IMR-90 (cell line): ENCODE data around the gene NR2F1. TPM values are rescaled to one million over a fixed set of nuclear protein-coding genes. Genes with fewer than 3 reads are reported as not detected.

Source experiments
- ATAC-seq: fragments of 200-7000 bp; cut with Tn5 transposase; 2 replicates; pipeline ENCODE4 v1.9.1; 2020; ENCODE audit warnings: low read depth, mild to moderate bottlenecking, moderate library complexity
- BruUV-seq: library from RNA; stranded (reverse); fragments of 400-500 nt; replicated peaks from 2 replicates; lab custom pipeline; 2021; lab: Mats Ljungman, UMichigan
- CTCF ChIA-PET: fragments of 300-600 bp; formaldehyde crosslinking; extraction: SDS; loops from one replicate; lab custom pipeline; 2021; ENCODE audit warnings: antibody characterized with exemption; lab: Yijun Ruan, JAX
- POLR2A ChIA-PET: fragments of 300-600 bp; sonication (Branson Sonifier 250); formaldehyde crosslinking; loops from one replicate; lab custom pipeline; 2022; ENCODE audit warnings: antibody characterized with exemption; ENCODE audit not compliant: unreplicated experiment; lab: Charles Lee
- DNase-seq: peaks from one replicate; pipeline ENCODE4 v3.0.0; 2013
- H2AFZ ChIP-seq: replicated peaks from 2 replicates; pipeline ENCODE3; 2013; ENCODE audit warnings: low read length, mild to moderate bottlenecking; ENCODE audit not compliant: poor library complexity
- H2AK5ac ChIP-seq: 2 replicates; pipeline ENCODE4 v1.6.1; 2013; ENCODE audit warnings: low read depth, low read length, inconsistent platforms
- H2AK9ac ChIP-seq: replicated peaks from 2 replicates; pipeline ENCODE3; 2013; ENCODE audit warnings: mild to moderate bottlenecking, low read depth, low read length, moderate library complexity; ENCODE audit not compliant: poor library complexity
- H2BK120ac ChIP-seq: 2 replicates; pipeline ENCODE4 v1.6.1; 2013; ENCODE audit warnings: low read depth, low read length, inconsistent platforms
- H2BK15ac ChIP-seq: 3 replicates; pipeline ENCODE4 v1.6.1; 2013; ENCODE audit warnings: low read depth, low read length, inconsistent platforms
- H2BK20ac ChIP-seq: 2 replicates; pipeline ENCODE4 v1.6.1; 2013; ENCODE audit warnings: low read depth, mild to moderate bottlenecking, inconsistent platforms, low read length, moderate library complexity
- H2BK5ac ChIP-seq: 2 replicates; pipeline ENCODE4 v1.6.1; 2013; ENCODE audit warnings: mild to moderate bottlenecking, low read depth, low read length, inconsistent platforms; ENCODE audit not compliant: poor library complexity, severe bottlenecking
- H3K14ac ChIP-seq: replicated peaks from 2 replicates; pipeline ENCODE4 v1.6.1; 2013; ENCODE audit warnings: low read depth, low read length, inconsistent platforms
- H3K18ac ChIP-seq: 2 replicates; pipeline ENCODE4 v1.6.1; 2013; ENCODE audit warnings: low read depth, low read length, control low read depth
- H3K23ac ChIP-seq: 2 replicates; pipeline ENCODE4 v1.6.1; 2013; ENCODE audit warnings: low read depth, low read length, inconsistent platforms
- H3K27ac ChIP-seq: 2 replicates; pipeline ENCODE4 v1.5.1; 2013; ENCODE audit warnings: mild to moderate bottlenecking, control low read depth, low read length; ENCODE audit not compliant: insufficient read depth
- H3K27me3 ChIP-seq: 2 replicates; pipeline ENCODE4 v1.6.1; 2013; ENCODE audit warnings: low read length; ENCODE audit not compliant: control insufficient read depth, insufficient read depth
- H3K36me3 ChIP-seq: 2 replicates; pipeline ENCODE4 v1.6.1; 2013; ENCODE audit warnings: low read length, mixed read lengths; ENCODE audit not compliant: control insufficient read depth, insufficient read depth
- H3K4ac ChIP-seq: 2 replicates; pipeline ENCODE4 v1.6.1; 2013; ENCODE audit warnings: low read depth, low read length, inconsistent platforms
- H3K4me1 ChIP-seq: 2 replicates; pipeline ENCODE4 v1.6.1; 2013; ENCODE audit warnings: low read length, mixed read lengths; ENCODE audit not compliant: control insufficient read depth, insufficient read depth
- H3K4me2 ChIP-seq: 2 replicates; pipeline ENCODE4 v1.6.1; 2013; ENCODE audit warnings: low read depth, mild to moderate bottlenecking, control low read depth, low read length, moderate library complexity
- H3K4me3 ChIP-seq: 2 replicates; pipeline ENCODE4 v1.5.1; 2013; ENCODE audit warnings: low read depth, mild to moderate bottlenecking, control low read depth, low read length, moderate library complexity; ENCODE audit not compliant: insufficient read depth
- H3K56ac ChIP-seq: 2 replicates; pipeline ENCODE4 v1.6.1; 2013; ENCODE audit warnings: low read length, inconsistent platforms; ENCODE audit not compliant: insufficient read depth; ENCODE audit errors: extremely low read depth
- H3K79me1 ChIP-seq, 2 experiments: 2 replicates each; pipeline ENCODE4 v1.6.1; 2013; ENCODE audit warnings: low read length in 2 of 2, inconsistent platforms in 1 of 2, low read depth in 1 of 2
- H3K9ac ChIP-seq: 2 replicates; pipeline ENCODE4 v1.6.1; 2013; ENCODE audit warnings: low read depth, low read length, control low read depth
- H3K9me1 ChIP-seq: 2 replicates; pipeline ENCODE4 v1.6.1; 2013; ENCODE audit warnings: low read length, inconsistent platforms; ENCODE audit not compliant: insufficient read depth
- H3K9me3 ChIP-seq: 2 replicates; pipeline ENCODE4 v1.6.1; 2013; ENCODE audit warnings: low read length; ENCODE audit not compliant: control insufficient read depth, insufficient read depth
- H4K20me1 ChIP-seq: 2 replicates; pipeline ENCODE4 v1.6.1; 2013; ENCODE audit warnings: low read length, inconsistent platforms; ENCODE audit not compliant: insufficient read depth
- H4K5ac ChIP-seq: 2 replicates; pipeline ENCODE4 v1.6.1; 2013; ENCODE audit warnings: mild to moderate bottlenecking, low read depth, low read length, control low read depth
- H4K8ac ChIP-seq, 2 experiments: 2 replicates each; pipeline ENCODE4 v1.6.1; 2013; ENCODE audit warnings: low read depth in 2 of 2, low read length in 2 of 2, control low read depth in 1 of 2, inconsistent platforms in 1 of 2
- H4K91ac ChIP-seq: 2 replicates; pipeline ENCODE4 v1.6.1; 2013; ENCODE audit warnings: low read depth, low read length, inconsistent platforms; ENCODE audit not compliant: insufficient read depth
- CEBPB ChIP-seq: IDR thresholded peaks from 2 replicates; pipeline ENCODE4 v1.6.1; 2012; ENCODE audit warnings: low read depth, low read length, improper control_type of control experiment
- CTCF ChIP-seq: conservative IDR thresholded peaks from 2 replicates; pipeline ENCODE4 v1.5.1; 2012; ENCODE audit warnings: mild to moderate bottlenecking, low read depth, low read length, improper control_type of control experiment
- ELK1 ChIP-seq: fragments of 150-350 bp; IDR thresholded peaks from 2 replicates; pipeline ENCODE4 v1.6.1; 2016; ENCODE audit warnings: low read depth, mild to moderate bottlenecking, low read length, moderate library complexity, borderline replicate concordance
- FOS ChIP-seq: fragments of 150-350 bp; IDR thresholded peaks from 2 replicates; pipeline ENCODE4 v1.6.1; 2016; ENCODE audit warnings: low read depth, low read length
- MAFK ChIP-seq: IDR thresholded peaks from 2 replicates; pipeline ENCODE4 v1.6.1; 2012; ENCODE audit warnings: low read depth, low read length, improper control_type of control experiment
- MXI1 ChIP-seq: IDR thresholded peaks from 2 replicates; pipeline ENCODE4 v1.6.1; 2012; ENCODE audit warnings: low read depth, mild to moderate bottlenecking, low read length, moderate library complexity, borderline replicate concordance
- NFE2L2 ChIP-seq: fragments of 150-350 bp; IDR thresholded peaks from 2 replicates; pipeline ENCODE4 v1.6.1; 2016; ENCODE audit warnings: low read depth, mild to moderate bottlenecking, low read length
- POLR2A ChIP-seq: IDR thresholded peaks from 2 replicates; pipeline ENCODE4 v1.6.1; 2012; ENCODE audit warnings: mild to moderate bottlenecking, low read depth, low read length
- RAD21 ChIP-seq: IDR thresholded peaks from 2 replicates; pipeline ENCODE4 v1.6.1; 2012; ENCODE audit warnings: low read length, improper control_type of control experiment
- RCOR1 ChIP-seq: IDR thresholded peaks from 2 replicates; pipeline ENCODE4 v1.6.1; 2012; ENCODE audit warnings: mild to moderate bottlenecking, low read length, improper control_type of control experiment; ENCODE audit not compliant: insufficient replicate concordance
- RFX5 ChIP-seq: IDR thresholded peaks from 2 replicates; pipeline ENCODE4 v1.8.0; 2012; ENCODE audit warnings: low read depth, mild to moderate bottlenecking, low read length, moderate library complexity
- SMC3 ChIP-seq: fragments of 150-350 bp; IDR thresholded peaks from 2 replicates; pipeline ENCODE4 v1.6.1; 2016; ENCODE audit warnings: low read depth, mild to moderate bottlenecking, antibody characterized with exemption, low read length, moderate library complexity
- USF2 ChIP-seq: fragments of 150-350 bp; IDR thresholded peaks from 2 replicates; pipeline ENCODE4 v1.6.1; 2017; ENCODE audit warnings: mild to moderate bottlenecking, antibody characterized with exemption, low read length, low read depth
- WGBS, 2 experiments: methylation state at CpG; one replicate each; pipeline versions ENCODE4 v1.1.5 to v1.1.7; 2013; ENCODE audit warnings: missing lambda C conversion rate in 2 of 2; ENCODE audit not compliant: insufficient read length in 1 of 2; ENCODE audit errors: extremely low coverage in 2 of 2; 5-methylcytosine and 5-hydroxymethylcytosine counted together
- dilution Hi-C: fragments of 300-500 bp; cut with HindIII; formaldehyde crosslinking; loops from one replicate; pipeline ENCODE4 v1.14.3; 2018; ENCODE audit warnings: low sequenced_read_pairs; ENCODE audit not compliant: unreplicated experiment
- in situ Hi-C: fragments of 300-500 bp; cut with MboI; formaldehyde crosslinking; loops from 3 replicates; pipeline ENCODE4 v1.14.3; 2019; ENCODE audit warnings: low sequenced_read_pairs, inconsistent platforms, mixed read lengths
- intact Hi-C: fragments of 100-400 bp; cut with micrococcal nuclease; formaldehyde crosslinking; loops from 2 replicates; pipeline ENCODE4 v1.10.0; 2022
- polyA plus RNA-seq, 3 experiments: library from polyadenylated mRNA; depleted of rRNA; stranded (reverse); fragments of >200 nt; gene quantifications; 2 replicates each; pipeline ENCODE4 v1.2.3, GENCODE V29; 2012; ENCODE audit warnings: low replicate concordance in 1 of 3
- total RNA-seq: library from RNA; depleted of rRNA; stranded (reverse); fragments of >200 nt; gene quantifications from 2 replicates; pipeline ENCODE4 v1.2.3, GENCODE V29; 2012

The NR2F1 gene
- total and polyA plus RNA-seq, 2 of the 4 experiments (the other 2 are of a cell fraction) = 19.0 to 160 TPM

- Histone ChIP-seq H3K4me3 (peak overlapping the region; percentile 99), H3K4me1 (peaks cover 13% of the 10 kb centered on the region), H3K36me3 (peaks cover 40% of the 10 kb centered on the region), H3K9ac (peak overlapping the region; percentile 100), H3K18ac (peak overlapping the region; percentile 78), H2BK15ac (no peak overlapping the region; the same call in 2 of the 3 replicates), H4K20me1 (peaks cover 11% of the 10 kb centered on the region), H2BK20ac (no peak overlapping the region), H4K8ac (peak overlapping the region; percentile 71 to 90; a peak in 3 of 4 replicates), H2BK120ac (peak overlapping the region; percentile 84), H2AK9ac (peak overlapping the region; percentile 93), H4K91ac (peak overlapping the region; percentile 89), H3K56ac (peak overlapping the region; percentile 88; the same call in 1 of the 2 replicates), H3K9me1 (peaks cover 3% of the 10 kb centered on the region; the same call in 1 of the 2 replicates), H3K23ac (peak overlapping the region; percentile 98), H4K5ac (peak overlapping the region; percentile 1; the same call in 1 of the 2 replicates), H3K79me1 (peaks cover 0 to 10% of the 10 kb centered on the region in 2 experiments; a peak in 2 of 4 replicates), H3K27ac (peak overlapping the region; percentile 99), H3K14ac (peak overlapping the region; percentile 85), H2AK5ac (peak overlapping the region; percentile 91; the same call in 1 of the 2 replicates), H2AFZ (peak overlapping the region; percentile 27), H3K4ac (peak overlapping the region; percentile 97), H3K4me2 (peak overlapping the region; percentile 88), H2BK5ac (peak overlapping the region; percentile 99), H3K9me3 (no peaks in the 10 kb centered on the region), H3K27me3 (no peaks in the 10 kb centered on the region)
- no CpG with 5 or more reads among the region's 11 CpGs for WGBS, 2 experiments
- ChIA-PET CTCF (interaction anchor here (0.7 to 0.8 kb wide), 2 partner anchors 8 to 25 kb away, joined by 3 read pairs; no protein-coding TSS in a partner anchor), POLR2A (interaction anchor here (0.5 to 2.6 kb wide), 8 partner anchors 9 to 732 kb away, joined by 3 to 20 read pairs (median 10); no protein-coding TSS in a partner anchor)
- in situ Hi-C loops = loop anchor here (10.0 to 25.0 kb wide), 4 partner anchors 328 to 1275 kb away; no protein-coding TSS in a partner anchor
- ATAC-seq (no peak), DNase-seq (peak; percentile 60)
- intact Hi-C loops = loop anchor here (5.0 to 10.0 kb wide), 4 partner anchors 518 to 1265 kb away; no protein-coding TSS in a partner anchor
- no TSS peak for BruUV-seq
- dilution Hi-C loops = no loop called here
- no peak for TF ChIP-seq USF2
- TF ChIP-seq RFX5 = no peak
- no peak for TF ChIP-seq SMC3
- TF ChIP-seq NFE2L2 = no peak
- no peak for TF ChIP-seq MAFK
- no peak for TF ChIP-seq MXI1
- no peak for TF ChIP-seq CTCF
- TF ChIP-seq RCOR1 = no peak
- no peak for TF ChIP-seq POLR2A
- no peak for TF ChIP-seq ELK1
- no peak for TF ChIP-seq RAD21
- no peak for TF ChIP-seq FOS
- no peak for TF ChIP-seq CEBPB
Observed at GRCh38 chr5:93586736-93587596, 3.9 kb downstream of the NR2F1 start.
